HL-60 (cell line): ENCODE measurements around the gene CDC25A.

Experiments used
- GABPA ChIP-seq: IDR thresholded peaks from 2 replicates; pipeline ENCODE4 v1.6.1; 2012; ENCODE audit warnings: low read depth
- POLR2AphosphoS5 ChIP-seq: IDR thresholded peaks from 2 replicates; pipeline ENCODE4 v1.6.1; 2012; ENCODE audit warnings: low read depth
- REST ChIP-seq: IDR thresholded peaks from 2 replicates; pipeline ENCODE4 v1.6.1; 2012; ENCODE audit warnings: low read depth; ENCODE audit not compliant: insufficient replicate concordance
- SPI1 ChIP-seq: IDR thresholded peaks from 2 replicates; pipeline ENCODE4 v1.6.1; 2012; ENCODE audit warnings: low read depth, mild to moderate bottlenecking, borderline replicate concordance
- TF ChIP-seq, protein P1 (sequence below): IDR thresholded peaks from one replicate; pipeline ENCODE4 v1.5.1; 2011; ENCODE audit warnings: low read length, control low read depth, inconsistent platforms; ENCODE audit not compliant: insufficient read depth

DNA sequence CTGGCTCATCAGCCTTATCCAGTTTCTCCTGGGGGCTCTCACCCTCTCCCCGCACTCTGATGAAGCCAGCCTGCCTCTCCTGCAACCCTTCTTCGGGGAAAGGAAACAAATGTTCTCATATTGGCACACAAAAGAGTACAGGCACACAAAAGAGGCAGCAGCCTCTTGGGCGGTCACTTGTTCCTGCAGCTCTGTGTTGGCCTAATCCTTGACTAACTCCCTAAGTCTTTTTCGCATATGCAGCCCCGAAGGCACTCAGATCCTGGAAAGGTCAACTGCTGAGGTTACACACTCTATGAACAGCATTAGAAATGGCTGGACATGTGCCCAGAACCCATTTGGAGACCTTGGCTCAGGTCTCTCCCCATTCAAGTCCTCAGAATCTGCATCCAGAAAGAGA lies 27.7 kb upstream of the CDC25A start:
- TF ChIP-seq, protein P1, sequence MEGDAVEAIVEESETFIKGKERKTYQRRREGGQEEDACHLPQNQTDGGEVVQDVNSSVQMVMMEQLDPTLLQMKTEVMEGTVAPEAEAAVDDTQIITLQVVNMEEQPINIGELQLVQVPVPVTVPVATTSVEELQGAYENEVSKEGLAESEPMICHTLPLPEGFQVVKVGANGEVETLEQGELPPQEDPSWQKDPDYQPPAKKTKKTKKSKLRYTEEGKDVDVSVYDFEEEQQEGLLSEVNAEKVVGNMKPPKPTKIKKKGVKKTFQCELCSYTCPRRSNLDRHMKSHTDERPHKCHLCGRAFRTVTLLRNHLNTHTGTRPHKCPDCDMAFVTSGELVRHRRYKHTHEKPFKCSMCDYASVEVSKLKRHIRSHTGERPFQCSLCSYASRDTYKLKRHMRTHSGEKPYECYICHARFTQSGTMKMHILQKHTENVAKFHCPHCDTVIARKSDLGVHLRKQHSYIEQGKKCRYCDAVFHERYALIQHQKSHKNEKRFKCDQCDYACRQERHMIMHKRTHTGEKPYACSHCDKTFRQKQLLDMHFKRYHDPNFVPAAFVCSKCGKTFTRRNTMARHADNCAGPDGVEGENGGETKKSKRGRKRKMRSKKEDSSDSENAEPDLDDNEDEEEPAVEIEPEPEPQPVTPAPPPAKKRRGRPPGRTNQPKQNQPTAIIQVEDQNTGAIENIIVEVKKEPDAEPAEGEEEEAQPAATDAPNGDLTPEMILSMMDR, result no peak
- TF ChIP-seq REST, result no peak
- no peak for TF ChIP-seq GABPA
- no peak for TF ChIP-seq SPI1
- TF ChIP-seq POLR2AphosphoS5, result no peak
